H1 (cell line): Measurements from ENCODE around the gene MRM2. TPM values are rescaled to one million over a fixed set of nuclear protein-coding genes. Genes with fewer than 3 reads are reported as not detected.

Source experiments
- CBX5 ChIP-seq: fragments of 300-800, 300-1000 bp; sonication (generic); IDR thresholded peaks from 2 replicates; pipeline ENCODE4 v1.7.1; 2016; ENCODE audit warnings: antibody characterized with exemption, low read length, low read depth
- CBX8 ChIP-seq: fragments of 300-800, 300-1000 bp; sonication (generic); IDR thresholded peaks from 2 replicates; pipeline ENCODE4 v1.7.1; 2016; ENCODE audit warnings: low read depth, low read length, borderline replicate concordance
- EGR1 ChIP-seq: IDR thresholded peaks from 2 replicates; pipeline ENCODE4 v1.6.1; 2011; ENCODE audit warnings: low read depth, low read length, borderline replicate concordance
- GABPA ChIP-seq: IDR thresholded peaks from 2 replicates; pipeline ENCODE4 v1.6.1; 2011; ENCODE audit warnings: mild to moderate bottlenecking, low read length, moderate library complexity, borderline replicate concordance; ENCODE audit not compliant: insufficient read depth
- SAP30 ChIP-seq: fragments of 300-600 bp; sonication (generic); IDR thresholded peaks from 2 replicates; pipeline ENCODE4 v1.7.1; 2012; ENCODE audit warnings: low read length, moderate library complexity, mild to moderate bottlenecking, inconsistent platforms; ENCODE audit not compliant: insufficient read depth, insufficient replicate concordance
- TAF1 ChIP-seq: IDR thresholded peaks from 2 replicates; pipeline ENCODE4 v1.6.1; 2011; ENCODE audit warnings: mild to moderate bottlenecking, low read depth, low read length
- TBP ChIP-seq: IDR thresholded peaks from 2 replicates; pipeline ENCODE4 v1.6.1; 2011; ENCODE audit warnings: low read depth, low read length, improper control_type of control experiment
- polyA plus RNA-seq, 7 experiments: library from polyadenylated mRNA; depleted of rRNA in 3 of 7; stranded (reverse) in 5 of 7; unstranded in 2 of 7; fragments of >200 nt in 5 of 7; fragments of 200-250 nt in 2 of 7; gene quantifications; 1 replicate in 5 of 7; 2 replicates in 1 of 7; 4 replicates in 1 of 7; pipeline versions ENCODE4 v1.2.1 to v1.2.3, GENCODE V29; 2011 to 2013; ENCODE audit warnings: missing spikeins in 2 of 7, mixed read lengths in 2 of 7
- total RNA-seq: library from RNA; stranded (reverse); fragmentation: NEBNext Ultra II Directional; extraction: Animal tissue kit (Norgen Biotek cat#: 25700); gene quantifications from 2 replicates; pipeline ENCODE4 v1.2.1, GENCODE V29; 2021

The MRM2 gene
- total and polyA plus RNA-seq, 2 of the 8 experiments (the other 6 are each of a cell fraction or from before 2014, with no cell fraction given) = 17.2 to 38.6 TPM

- TF ChIP-seq SAP30 = no peak
- no peak for TF ChIP-seq TAF1
- no peak for TF ChIP-seq EGR1
- TF ChIP-seq CBX5 = no peak
- TF ChIP-seq GABPA = no peak
- TF ChIP-seq CBX8 = no peak
- no peak for TF ChIP-seq TBP
These were observed 46.4 kb downstream of the MRM2 start (continued) for GRCh38 chr7:2195400-2196246.
